ENCODE results near the gene IL34. TPM values are rescaled to one million over a fixed set of nuclear protein-coding genes. Genes with fewer than 3 reads are reported as not detected.
"Not testable (repeated sequence)": the region's sequence is repeated elsewhere in the genome, so short reads cannot be mapped to it uniquely, and the experiment has no call there.

The IL34 gene
- total RNA-seq, 2 experiments from 2014 or later, result not detected

- Mint-ChIP-seq H3K4me3 (no peak overlapping the region), H3K4me1 (ENCODE audit: low read depth) (no peaks in the 10 kb centered on the region), H3K27me3 (ENCODE audit: low read depth) (no peaks in the 10 kb centered on the region), H3K27ac (no peak overlapping the region), H3K36me3 (ENCODE audit: low read depth) (peaks cover 3% of the 10 kb centered on the region), H3K9me3 (no peaks in the 10 kb centered on the region)
- intact Hi-C loops (cut with micrococcal nuclease), result no loop called here
- CTCF ChIA-PET, result interaction anchor here (1.3 kb wide), 1 partner anchor 9 kb away, joined by 4 read pairs; no protein-coding TSS in a partner anchor
- no peak for DNase-seq
These were observed 16.7 kb downstream of the IL34 start for GRCh38 chr16:70662991-70663523.

- Mint-ChIP-seq H3K4me1 (ENCODE audit: low read depth) (no peaks in the 10 kb centered on the region), H3K9me3 (peaks cover under 1% of the 10 kb centered on the region), H3K4me3 (no peak overlapping the region), H3K36me3 (ENCODE audit: low read depth) (peaks cover 3% of the 10 kb centered on the region), H3K27me3 (ENCODE audit: low read depth) (no peaks in the 10 kb centered on the region), H3K27ac (no peak overlapping the region)
- CTCF ChIA-PET, result no interaction called here
- no peak for DNase-seq
- intact Hi-C loops (cut with micrococcal nuclease), result no loop called here
These were observed 17.4 kb downstream of the IL34 start for GRCh38 chr16:70663524-70664324.

- intact Hi-C loops (cut with micrococcal nuclease), result no loop called here
- H3K9me3 Mint-ChIP-seq, result peaks cover 4% of the 10 kb centered on the region
- peaks cover 6% of the 10 kb centered on the region for H3K36me3 Mint-ChIP-seq (ENCODE audit: low read depth)
- H3K27me3 Mint-ChIP-seq (ENCODE audit: low read depth), result no peaks in the 10 kb centered on the region
- H3K4me1 Mint-ChIP-seq (ENCODE audit: low read depth), result no peaks in the 10 kb centered on the region
- no peak for DNase-seq
- H3K27ac Mint-ChIP-seq, result no peak overlapping the region
- no peak overlapping the region for H3K4me3 Mint-ChIP-seq
- CTCF ChIA-PET, result no interaction called here
These were observed 18.2 kb downstream of the IL34 start for GRCh38 chr16:70664325-70665112.

GRCh38 chr16:70665113-70665694 lies 18.8 kb downstream of the IL34 start:
- H3K27ac Mint-ChIP-seq, result no peak overlapping the region
- peaks cover 4% of the 10 kb centered on the region for H3K9me3 Mint-ChIP-seq
- H3K4me3 Mint-ChIP-seq, result no peak overlapping the region
- peaks cover 6% of the 10 kb centered on the region for H3K36me3 Mint-ChIP-seq (ENCODE audit: low read depth)
- CTCF ChIA-PET, result no interaction called here
- no peaks in the 10 kb centered on the region for H3K4me1 Mint-ChIP-seq (ENCODE audit: low read depth)
- H3K27me3 Mint-ChIP-seq (ENCODE audit: low read depth), result no peaks in the 10 kb centered on the region
- DNase-seq, result no peak
- intact Hi-C loops (cut with micrococcal nuclease), result no loop called here

- H3K4me3 Mint-ChIP-seq, result no peak overlapping the region
- peaks cover 4% of the 10 kb centered on the region for H3K9me3 Mint-ChIP-seq
- H3K27me3 Mint-ChIP-seq (ENCODE audit: low read depth), result no peaks in the 10 kb centered on the region
- H3K27ac Mint-ChIP-seq, result no peak overlapping the region
- H3K4me1 Mint-ChIP-seq (ENCODE audit: low read depth), result no peaks in the 10 kb centered on the region
- peaks cover 7% of the 10 kb centered on the region for H3K36me3 Mint-ChIP-seq (ENCODE audit: low read depth)
- no peak for DNase-seq
- CTCF ChIA-PET, result interaction anchor here (1.0 kb wide), 1 partner anchor 13 kb away, joined by 5 read pairs; no protein-coding TSS in a partner anchor
- intact Hi-C loops (cut with micrococcal nuclease), result no loop called here
These were observed 19.7 kb downstream of the IL34 start for GRCh38 chr16:70665806-70666735.

GRCh38 chr16:70670175-70670574 lies 23.8 kb downstream of the IL34 start:
- Mint-ChIP-seq H3K4me1 (ENCODE audit: low read depth) (no peaks in the 10 kb centered on the region), H3K27ac (no peak overlapping the region), H3K27me3 (ENCODE audit: low read depth) (no peaks in the 10 kb centered on the region), H3K36me3 (ENCODE audit: low read depth) (peaks cover 7% of the 10 kb centered on the region), H3K4me3 (no peak overlapping the region), H3K9me3 (peaks cover 4% of the 10 kb centered on the region)
- no peak for DNase-seq
- intact Hi-C loops (cut with micrococcal nuclease), result no loop called here
- CTCF ChIA-PET, result no interaction called here

- CTCF ChIA-PET; H3K9me3 Mint-ChIP-seq; H3K4me1 Mint-ChIP-seq (ENCODE audit: low read depth); H3K27me3 Mint-ChIP-seq (ENCODE audit: low read depth); H3K4me3 Mint-ChIP-seq; DNase-seq; intact Hi-C loops (cut with micrococcal nuclease); H3K27ac Mint-ChIP-seq; H3K36me3 Mint-ChIP-seq (ENCODE audit: low read depth): not testable (repeated sequence)
These were observed 24.6 kb downstream of the IL34 start for GRCh38 chr16:70670938-70671337.

- no peaks in the 10 kb centered on the region for H3K9me3 Mint-ChIP-seq
- CTCF ChIA-PET, result interaction anchor here (0.7 to 1.6 kb wide), 2 partner anchors 95 to 97 kb away, joined by 3 to 7 read pairs; no protein-coding TSS in a partner anchor
- no peak overlapping the region for H3K27ac Mint-ChIP-seq
- no peak overlapping the region for H3K4me3 Mint-ChIP-seq
- DNase-seq, result no peak
- no peaks in the 10 kb centered on the region for H3K27me3 Mint-ChIP-seq (ENCODE audit: low read depth)
- intact Hi-C loops (cut with micrococcal nuclease), result no loop called here
- peaks cover 1% of the 10 kb centered on the region for H3K36me3 Mint-ChIP-seq (ENCODE audit: low read depth)
- H3K4me1 Mint-ChIP-seq (ENCODE audit: low read depth), result no peaks in the 10 kb centered on the region
These were observed 28.1 kb downstream of the IL34 start for GRCh38 chr16:70674221-70675014.

- Mint-ChIP-seq H3K27me3 (ENCODE audit: low read depth) (no peaks in the 10 kb centered on the region), H3K36me3 (ENCODE audit: low read depth) (no peaks in the 10 kb centered on the region), H3K4me3 (no peak overlapping the region), H3K4me1 (ENCODE audit: low read depth) (no peaks in the 10 kb centered on the region), H3K27ac (no peak overlapping the region), H3K9me3 (no peaks in the 10 kb centered on the region)
- intact Hi-C loops (cut with micrococcal nuclease), result no loop called here
- DNase-seq, result no peak
- CTCF ChIA-PET, result interaction anchor here (0.6 to 9.3 kb wide), 4 partner anchors 22 to 220 kb away, joined by 3 to 70 read pairs (median 3); no protein-coding TSS in a partner anchor
These were observed 29.6 kb downstream of the IL34 start for GRCh38 chr16:70675851-70676513.

GRCh38 chr16:70676675-70677498 lies 30.5 kb downstream of the IL34 start:
- DNase-seq, result no peak
- intact Hi-C loops (cut with micrococcal nuclease), result no loop called here
- H3K27me3 Mint-ChIP-seq (ENCODE audit: low read depth), result no peaks in the 10 kb centered on the region
- no peaks in the 10 kb centered on the region for H3K4me1 Mint-ChIP-seq (ENCODE audit: low read depth)
- CTCF ChIA-PET, result interaction anchor here (0.8 to 9.3 kb wide), 3 partner anchors 23 to 93 kb away, joined by 3 to 70 read pairs (median 3); no protein-coding TSS in a partner anchor
- H3K27ac Mint-ChIP-seq, result no peak overlapping the region
- H3K36me3 Mint-ChIP-seq (ENCODE audit: low read depth), result no peaks in the 10 kb centered on the region
- H3K4me3 Mint-ChIP-seq, result no peak overlapping the region
- H3K9me3 Mint-ChIP-seq, result no peaks in the 10 kb centered on the region

Measured in activated naive CD4-positive, alpha-beta T cell treated with anti-CD3 and anti-CD28 coated beads for 36 hours (primary cell).